Anterior cingulate cortex (tissue), 58 donors: ENCODE results near the gene PLK2.

Source experiments
- DNase-seq, 58 donors: peaks; one replicate each; lab custom pipeline; 2025; lab: John Stamatoyannopoulos, UW

The PLK2 gene

DNA sequence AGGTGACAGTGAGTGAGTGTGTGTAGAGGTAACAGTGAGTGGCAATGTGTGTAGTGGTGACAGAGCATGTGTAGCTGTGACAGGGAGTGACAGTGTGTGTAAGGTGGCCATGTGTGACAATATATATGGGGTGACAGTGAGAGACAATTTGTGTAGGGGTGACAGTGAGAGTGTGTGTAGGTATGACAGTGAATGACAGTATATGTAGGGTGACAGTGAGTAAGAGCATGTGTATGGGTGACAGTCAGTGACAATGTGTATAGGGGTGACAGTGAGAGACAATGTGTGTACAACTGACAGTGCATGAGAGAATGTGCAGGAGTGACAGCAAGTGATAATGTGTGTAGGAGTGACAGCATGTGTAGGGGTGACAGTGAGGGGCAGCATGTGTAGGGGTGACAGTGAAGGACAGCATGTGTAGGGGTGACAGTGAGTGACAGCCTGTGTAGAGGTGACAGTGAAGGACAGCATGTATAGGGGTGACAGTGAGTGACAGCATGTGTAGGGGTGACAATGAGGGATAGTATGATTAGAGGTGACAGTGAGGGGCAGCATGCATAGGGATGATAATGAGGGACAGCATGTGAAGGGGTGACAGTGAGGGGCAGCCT is 21.3 kb upstream of the PLK2 start:
- no peak for DNase-seq

DNA sequence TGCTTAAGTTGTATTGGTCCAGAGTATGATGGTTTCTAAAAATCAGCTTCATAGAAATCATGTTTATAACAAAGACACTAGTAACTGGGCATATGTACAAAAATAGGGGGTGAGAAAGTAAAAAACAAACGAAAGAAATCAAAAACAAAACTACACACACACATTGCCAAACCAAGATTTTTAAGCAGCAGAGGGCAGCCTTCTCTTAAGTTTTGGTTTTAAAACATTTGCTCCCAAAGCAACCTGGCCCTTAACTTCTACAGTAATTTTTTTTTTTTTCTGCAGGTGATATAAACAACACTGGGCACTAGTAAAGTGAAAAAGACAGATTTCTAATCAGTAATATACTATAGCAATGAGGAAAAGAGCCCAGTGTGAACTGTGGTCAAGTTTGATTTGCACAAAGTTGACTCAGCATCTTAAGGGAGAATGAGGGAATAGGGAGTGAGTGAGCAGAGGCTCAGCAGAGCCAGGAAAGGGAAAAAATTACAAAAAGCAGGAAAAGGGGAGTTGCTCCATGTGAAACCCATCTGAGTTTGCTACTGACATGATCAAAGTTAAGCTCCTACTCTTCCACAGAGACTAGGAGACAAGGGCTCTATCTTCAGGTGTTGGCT is 18.0 kb upstream of the PLK2 start:
- no peak for DNase-seq

DNA sequence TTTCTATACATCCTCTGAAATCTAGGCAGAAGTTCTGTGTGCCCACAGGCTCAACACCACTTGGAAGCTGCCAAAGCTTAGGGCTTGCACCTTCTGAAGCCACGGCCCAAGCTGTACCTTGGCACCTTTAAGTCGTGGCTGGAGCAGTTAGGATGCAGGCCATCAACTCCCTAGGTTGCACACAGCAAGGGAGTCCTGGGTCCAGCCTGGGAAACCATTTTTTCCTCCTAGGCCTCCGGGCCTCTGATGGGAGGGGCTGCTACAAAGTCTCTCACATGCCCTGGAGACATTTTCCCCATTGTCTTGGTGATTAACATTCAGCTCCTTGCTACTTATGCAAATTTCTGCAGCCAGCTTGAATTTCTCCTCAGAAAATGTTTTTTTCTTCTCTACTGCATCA is 15.5 kb upstream of the PLK2 start:
- DNase-seq = no peak

DNA sequence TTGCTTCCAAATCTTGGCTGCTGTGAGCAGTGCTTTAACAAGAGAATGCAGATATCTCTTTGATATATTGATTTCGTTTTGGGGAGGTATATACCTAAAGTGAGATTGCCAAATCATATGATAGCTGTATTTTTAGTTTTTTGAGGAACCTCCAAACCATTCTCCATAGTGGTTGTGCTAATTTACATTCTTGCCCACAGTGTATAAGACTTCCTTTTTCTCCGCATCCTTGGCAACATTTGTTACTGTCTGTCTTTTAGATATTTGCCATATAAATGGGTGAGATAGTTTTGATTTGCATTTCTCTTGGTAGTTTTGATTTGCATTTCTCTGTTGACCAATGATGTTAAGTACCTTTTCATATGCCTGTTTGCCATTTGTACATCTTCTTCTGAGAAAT is 10.0 kb upstream of the PLK2 start:
- no peak for DNase-seq

DNA sequence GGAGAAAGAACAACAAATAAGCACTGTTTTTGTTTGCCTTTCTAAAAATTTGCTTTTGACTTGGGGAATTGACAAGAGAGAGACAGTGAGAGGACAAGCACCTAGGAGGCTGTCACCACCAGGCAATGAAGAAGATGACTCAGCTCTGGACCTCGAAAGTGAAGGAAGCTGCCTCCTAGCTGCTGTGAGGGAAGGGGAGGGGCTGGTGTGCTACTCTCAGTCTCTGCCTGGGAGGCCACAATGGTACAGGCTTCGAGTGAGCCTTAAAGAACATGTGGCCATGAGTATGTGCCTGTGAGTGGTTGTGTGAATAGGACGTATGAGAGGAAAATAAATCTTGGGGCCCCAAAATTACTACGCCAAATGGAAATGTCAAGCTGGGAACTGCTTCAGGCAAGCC is 7.1 kb upstream of the PLK2 start:
- no peak for DNase-seq

DNA sequence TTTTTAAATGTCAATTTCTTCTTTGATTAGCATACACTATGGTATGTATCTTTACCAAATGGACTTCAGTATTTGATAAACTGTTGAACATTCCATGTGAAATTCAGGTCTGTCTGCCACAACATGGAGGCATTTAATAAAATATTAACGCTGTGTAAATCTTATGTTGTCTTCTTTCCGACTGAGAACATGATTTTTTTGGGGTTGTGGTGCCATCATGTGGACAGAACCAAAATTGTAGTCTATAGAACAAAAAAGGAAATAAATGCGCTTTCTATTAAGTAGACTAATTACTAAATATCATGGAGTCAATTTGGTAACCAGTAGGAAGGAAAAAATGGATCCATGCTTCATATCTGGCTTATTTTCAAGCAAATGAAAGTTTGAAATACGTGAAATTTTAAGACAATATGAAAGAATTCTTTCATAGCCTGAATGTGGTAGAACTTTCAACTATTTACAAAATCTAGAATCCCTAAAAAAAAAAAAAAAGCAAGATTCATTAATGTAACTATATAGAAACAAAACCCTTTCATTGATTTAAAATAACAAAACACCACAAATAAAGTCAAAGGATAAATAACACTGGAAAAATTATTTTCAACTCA is 2.8 kb upstream of the PLK2 start:
- DNase-seq = peak in 6 of 58 donors; percentile 3 to 34 (median 9)

DNA sequence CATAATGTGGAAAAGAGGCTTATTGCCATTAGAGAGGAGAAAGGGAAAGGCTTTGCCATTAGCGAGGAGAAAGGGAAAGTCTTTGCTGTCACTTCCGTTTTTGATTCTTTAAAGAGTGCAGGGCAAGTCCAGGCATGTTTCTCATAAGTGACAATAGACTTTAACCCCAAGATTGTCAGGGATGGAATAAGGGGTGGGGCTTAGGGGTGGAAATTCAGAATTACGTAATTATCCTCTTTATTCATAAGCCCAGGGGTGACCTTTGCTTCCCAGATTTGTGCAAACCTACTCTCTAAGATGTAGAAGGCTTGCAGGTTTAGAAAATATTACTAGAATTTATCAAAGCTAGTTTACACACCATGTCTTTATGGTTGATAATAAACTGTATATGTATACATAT is 2.3 kb upstream of the PLK2 start:
- DNase-seq = no peak

DNA sequence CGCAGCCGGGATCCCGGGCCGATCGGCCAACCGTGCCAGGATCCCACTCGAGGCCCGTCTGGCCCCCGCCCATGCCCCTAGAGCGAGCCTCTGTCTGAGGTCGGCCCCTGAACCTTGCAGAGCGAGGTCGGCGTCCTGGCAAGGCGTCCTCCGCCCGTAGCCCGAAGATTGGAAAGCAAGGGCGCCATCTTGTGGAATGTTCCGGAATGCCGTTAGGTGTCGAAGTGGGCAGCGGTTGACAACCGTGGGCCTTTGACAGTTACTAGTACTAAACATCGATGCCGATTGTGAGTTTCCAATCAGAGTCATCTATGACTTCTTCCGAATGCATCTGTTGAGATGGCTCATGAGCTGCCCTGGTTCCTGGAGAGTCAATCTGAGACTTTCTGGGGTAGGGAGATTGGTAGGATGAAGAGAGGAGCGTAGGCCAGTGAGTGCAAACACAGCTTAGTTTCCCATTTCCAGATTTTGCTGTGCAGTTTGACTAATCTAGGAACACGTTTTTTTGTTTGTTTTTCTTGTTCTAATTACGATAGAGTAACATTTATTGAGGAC is 923 bp upstream of the PLK2 start:
- DNase-seq = peak in 57 of 58 donors; percentile 19 to 90 (median 80)

DNA sequence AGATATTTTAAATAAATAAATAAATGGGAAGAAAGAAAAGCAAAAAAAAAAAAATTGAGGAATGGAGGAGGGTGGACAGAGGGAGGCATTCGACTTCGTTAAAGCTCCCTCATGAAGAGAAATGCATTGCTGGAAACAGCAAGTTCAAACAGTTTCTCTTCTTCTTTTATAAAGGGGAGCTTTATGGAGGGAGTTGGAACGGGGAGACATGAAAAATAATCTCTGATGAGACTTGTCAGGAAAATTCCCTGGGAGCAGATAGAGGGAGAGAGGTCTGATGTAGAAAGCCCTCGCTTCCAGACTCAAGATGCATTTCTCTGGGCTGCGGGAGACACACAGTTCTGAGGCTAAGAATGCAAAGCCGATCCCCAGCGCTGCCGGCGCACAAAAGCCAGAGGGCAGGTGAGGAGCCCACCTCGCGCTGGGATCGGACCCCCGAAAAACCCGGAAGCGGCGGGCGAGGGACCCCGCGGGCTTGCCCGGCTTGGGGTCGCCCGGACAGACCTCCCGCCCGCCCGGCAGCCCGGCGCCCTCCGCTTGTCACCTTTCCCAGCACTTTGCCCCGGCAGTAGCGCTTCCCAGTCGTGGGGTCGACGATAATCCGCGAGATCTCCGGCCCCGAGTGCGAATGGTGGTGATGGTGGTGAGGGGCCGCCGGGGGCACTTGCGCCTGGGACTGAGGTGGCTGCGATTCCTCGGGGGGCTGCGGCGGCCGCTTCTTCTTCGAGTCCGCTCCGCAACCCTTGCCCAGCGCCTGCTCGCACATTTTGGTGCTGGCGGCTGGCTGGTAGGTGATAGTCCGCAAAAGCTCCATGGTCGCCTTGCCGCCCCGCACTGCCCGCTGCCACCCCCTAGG is 512 bp downstream of the PLK2 start:
- peak in 9 of 58 donors; percentile 15 to 58 (median 33) for DNase-seq

DNA sequence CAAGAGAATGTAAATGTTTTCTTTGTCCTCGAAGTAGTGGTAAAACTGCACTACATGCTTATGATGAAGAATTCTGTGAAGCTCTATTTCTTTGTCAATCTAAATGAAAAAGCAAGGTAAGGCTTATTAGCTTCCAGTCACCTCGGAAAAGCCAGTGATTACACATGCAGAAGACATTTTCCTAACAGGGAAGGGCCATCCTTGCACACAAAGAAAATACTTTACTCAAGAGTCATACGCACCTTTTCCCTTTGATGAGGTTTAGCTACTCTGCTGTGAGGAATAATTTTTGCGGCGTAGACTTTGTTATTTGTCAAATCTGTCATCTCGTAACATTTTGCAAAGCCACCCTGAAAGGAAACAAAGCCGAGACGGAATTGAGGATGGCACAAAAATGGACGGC is 1.1 kb downstream of the PLK2 start:
- DNase-seq = no peak

DNA sequence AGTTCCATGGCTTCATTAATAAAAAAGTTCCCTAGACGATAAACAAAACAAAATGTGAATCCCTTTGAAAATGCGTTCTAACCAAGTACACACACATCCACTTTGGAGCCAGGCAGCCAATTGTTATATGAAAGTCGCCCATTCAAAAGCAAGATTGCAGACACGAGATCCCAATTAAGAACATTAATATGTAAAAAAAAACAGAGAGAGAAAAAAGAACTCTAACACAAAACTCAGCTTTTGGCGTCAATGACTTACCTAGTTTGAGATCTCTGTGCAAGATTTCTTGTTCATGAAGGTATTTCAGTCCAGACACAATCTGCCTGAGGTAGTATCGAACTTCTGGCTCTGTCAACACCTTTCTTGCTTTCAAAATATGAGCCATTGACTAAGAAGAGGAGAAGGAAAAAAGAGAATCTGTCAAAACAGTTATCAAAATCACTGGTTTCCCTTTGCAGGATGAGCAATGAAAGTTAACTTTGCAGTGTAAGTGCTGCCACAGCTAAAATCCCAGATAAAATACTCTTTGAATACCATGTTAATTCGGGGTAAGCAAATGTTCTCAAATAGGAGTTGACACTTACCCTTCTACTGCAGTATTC is 1.6 kb downstream of the PLK2 start:
- DNase-seq = no peak

DNA sequence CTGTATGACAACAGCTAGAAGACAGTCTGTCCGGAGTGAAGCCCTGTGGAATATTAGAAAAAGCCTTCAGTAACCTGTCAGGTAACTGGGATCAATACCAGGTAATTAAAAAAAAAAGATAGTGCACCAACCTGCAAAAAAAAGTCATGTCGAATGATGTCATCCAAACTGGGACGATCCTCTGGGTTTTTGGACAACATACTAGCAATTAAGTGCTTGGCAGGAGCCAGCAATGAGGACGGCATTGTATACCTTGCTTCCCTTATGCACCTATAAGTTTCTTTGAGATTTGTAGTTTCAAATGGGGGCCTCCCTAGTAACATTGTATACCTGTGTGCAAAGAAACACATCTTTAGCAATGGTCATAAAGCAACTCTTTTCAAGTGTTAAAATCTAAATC is 2.8 kb downstream of the PLK2 start:
- no peak for DNase-seq

DNA sequence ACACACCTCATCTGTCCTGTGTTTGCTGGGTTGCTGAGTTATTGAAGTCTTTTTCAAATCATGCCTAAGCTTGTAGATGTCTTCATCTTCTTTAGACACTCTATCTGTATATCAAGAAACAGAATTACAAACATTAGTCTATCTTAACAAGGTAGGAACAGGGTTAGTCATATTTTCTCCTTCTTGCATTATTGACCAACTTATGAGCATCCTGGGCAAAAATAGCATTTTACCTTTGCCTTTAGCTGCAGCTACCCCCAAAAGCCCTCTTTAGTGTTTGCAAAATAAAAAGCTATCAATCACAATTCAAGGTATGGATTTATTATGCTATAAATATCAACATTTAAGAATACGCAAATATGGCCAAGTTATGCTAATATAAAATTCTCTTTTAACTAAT is 3.4 kb downstream of the PLK2 start:
- DNase-seq = no peak

DNA sequence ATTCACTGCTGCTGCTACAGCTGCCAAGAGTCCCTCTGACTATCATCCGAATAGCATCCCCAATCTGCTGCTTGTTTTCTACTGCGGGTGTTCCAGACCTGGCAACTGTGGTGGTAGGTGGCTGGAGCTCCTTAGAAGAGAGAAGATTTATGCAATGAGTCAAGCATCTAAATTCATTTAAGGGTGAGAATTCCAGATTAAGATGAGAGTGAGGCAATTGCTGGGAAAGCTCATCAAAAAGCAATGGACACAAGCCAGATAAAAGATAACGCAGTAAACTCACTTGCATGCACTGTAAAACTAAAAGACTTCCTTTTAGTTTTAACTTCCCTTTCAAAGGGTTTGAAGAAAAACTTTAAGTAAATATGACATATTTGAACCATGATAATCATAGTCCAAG is 3.9 kb downstream of the PLK2 start:
- peak in 3 of 58 donors; percentile 5 to 16 (median 15) for DNase-seq

DNA sequence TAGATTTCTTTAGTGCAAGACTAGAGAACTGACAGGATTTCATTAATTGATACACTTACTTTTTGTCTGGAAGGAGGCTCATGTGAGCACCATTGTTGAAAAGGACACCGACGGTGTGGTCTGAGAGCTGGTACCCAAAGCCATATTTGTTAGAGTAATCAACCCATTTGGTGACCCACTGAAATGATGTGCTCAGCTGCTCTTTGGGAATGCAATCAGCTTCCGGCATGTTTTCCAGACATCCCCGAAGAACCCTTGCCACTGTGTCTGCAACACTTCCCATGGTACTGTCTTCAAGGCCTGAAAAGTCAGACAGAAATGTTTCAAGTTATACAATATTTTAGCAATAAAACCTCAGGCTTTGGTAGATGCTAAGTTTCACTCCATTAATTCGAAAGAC is 4.4 kb downstream of the PLK2 start:
- no peak for DNase-seq

DNA sequence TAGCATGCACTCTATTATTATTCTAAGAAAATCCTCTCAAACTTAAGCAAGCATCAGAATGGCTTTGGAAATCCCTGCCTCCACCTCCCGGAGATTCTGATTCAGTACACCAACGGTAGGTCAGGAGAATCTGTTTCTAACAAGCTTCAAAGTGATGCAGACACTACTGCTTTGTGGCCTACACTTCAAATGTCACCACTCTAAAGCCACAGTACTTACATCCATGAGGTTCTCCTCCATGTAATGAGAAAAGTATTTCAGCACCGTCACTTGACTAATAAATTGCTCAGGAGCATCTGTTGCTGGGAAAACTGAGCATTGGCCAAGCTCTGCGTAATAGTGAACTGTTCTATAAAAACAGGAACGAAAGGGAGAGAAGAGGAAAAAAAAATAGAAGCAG is 4.8 kb downstream of the PLK2 start:
- no peak for DNase-seq

DNA sequence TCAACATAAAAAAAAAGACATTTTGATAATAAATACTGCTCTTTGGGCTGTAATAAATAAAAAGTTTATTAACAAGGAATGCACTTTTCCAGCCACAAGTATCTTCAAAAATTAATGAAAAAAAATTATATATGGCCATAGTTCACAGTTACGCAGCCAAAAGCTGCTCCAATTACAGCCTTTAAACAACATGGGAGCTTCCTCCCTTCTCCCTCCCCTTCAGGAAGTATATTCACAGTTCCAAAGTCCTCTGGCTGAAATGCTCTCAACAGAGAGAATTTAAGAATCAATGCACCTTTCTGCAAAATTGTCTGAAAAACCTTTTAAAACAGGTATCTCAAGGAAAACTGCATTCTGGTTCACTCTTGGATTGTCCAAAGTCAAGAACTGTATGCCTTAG is 5.9 kb downstream of the PLK2 start:
- DNase-seq = no peak

DNA sequence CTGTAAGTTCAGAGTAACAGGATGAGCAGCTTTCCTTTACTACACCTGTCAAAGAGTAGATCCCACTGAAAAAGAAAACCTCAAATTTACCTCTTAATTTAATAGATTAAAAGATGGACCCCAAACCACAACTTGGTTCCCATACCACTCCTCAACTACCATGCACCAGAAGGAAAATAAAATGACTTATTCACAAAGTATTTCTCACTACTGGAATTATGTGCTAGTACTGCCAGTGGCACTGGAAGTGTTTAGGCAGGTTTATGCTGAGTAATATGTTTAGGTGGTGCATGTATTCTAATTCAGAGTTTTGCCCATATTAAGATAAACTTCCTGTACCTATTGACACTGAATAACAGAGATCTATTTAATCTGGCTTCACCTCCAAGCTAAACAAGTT is 6.6 kb downstream of the PLK2 start:
- DNase-seq = no peak

DNA sequence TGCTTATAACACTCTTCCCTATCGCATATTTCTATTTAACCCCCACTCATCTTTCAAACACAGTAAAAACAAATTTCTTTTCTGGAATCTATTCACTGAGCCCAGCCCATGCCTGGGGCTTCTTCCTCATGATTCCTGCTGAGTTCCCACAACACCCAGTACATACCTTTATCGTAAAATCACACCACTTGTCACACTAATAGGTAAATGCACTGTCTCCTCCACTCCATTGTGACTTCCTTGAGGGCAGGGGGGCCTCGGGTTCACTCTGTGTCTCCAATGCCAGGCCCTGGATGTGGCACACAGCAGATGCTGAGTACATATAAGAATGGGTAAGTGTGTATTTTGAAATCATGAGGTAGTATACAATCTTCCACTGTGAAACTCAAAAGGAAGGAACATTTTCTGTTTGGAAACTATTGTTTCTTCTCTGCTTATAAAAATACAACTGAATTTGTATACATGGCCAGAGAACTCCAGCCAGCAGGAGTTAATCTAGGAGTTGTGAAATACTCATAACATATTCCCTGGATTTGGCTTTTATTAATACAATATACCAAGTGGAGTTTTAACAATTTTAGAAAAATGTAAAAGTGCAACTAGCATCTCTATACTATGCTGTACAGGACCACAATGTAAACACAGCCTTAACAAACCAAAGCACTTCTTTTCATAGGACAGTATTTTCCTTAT is 7.2 kb downstream of the PLK2 start:
- DNase-seq = no peak
